ENCODE data around the gene RBM4. TPM values are rescaled to one million over a fixed set of nuclear protein-coding genes. Genes with fewer than 3 reads are reported as not detected.

The RBM4 gene
- total RNA-seq, 1 donor from 2014 or later, result 206 TPM

GRCh38 chr11:66649903-66650302 is 11.4 kb downstream of the RBM4 start:
- no peak overlapping the region for H3K4me2 ChIP-seq
- Mint-ChIP-seq H3K27ac (no peak overlapping the region), H3K9me3 (no peaks in the 10 kb centered on the region), H3K4me3 (no peak overlapping the region), H3K4me1 (peaks cover 5% of the 10 kb centered on the region), H3K36me3 (peaks cover 56% of the 10 kb centered on the region), H3K27me3 (ENCODE audit: insufficient read depth, low read depth) (peaks cover 4% of the 10 kb centered on the region)
- peaks cover 74% of the 10 kb centered on the region for H3F3A ChIP-seq (ENCODE audit: low read depth)
- no peak overlapping the region for H3K27ac ChIP-seq
- peaks cover 100% of the 10 kb centered on the region for H3K79me2 ChIP-seq (ENCODE audit: low read depth)
- H2AFZ ChIP-seq (replicated peaks), result no peak overlapping the region
- no peaks in the 10 kb centered on the region for H3K27me3 ChIP-seq
- no peaks in the 10 kb centered on the region for H3K9me3 ChIP-seq (ENCODE audit: low read depth)
- H4K20me1 ChIP-seq (ENCODE audit: low read depth), result peaks cover 91% of the 10 kb centered on the region
- H3K36me3 ChIP-seq, result peaks cover 21% of the 10 kb centered on the region
- no peaks in the 10 kb centered on the region for H3K4me1 ChIP-seq
- H3K9ac ChIP-seq, result no peak overlapping the region
- no peak for DNase-seq (ENCODE audit: low spot score)
- no peak overlapping the region for H3K4me3 ChIP-seq
- TF ChIP-seq CTCF (IDR thresholded peaks at IDR 0.05), result no peak
- no peak for TF ChIP-seq EZH2 (IDR thresholded peaks at IDR 0.05)
- TF ChIP-seq EZH2phosphoT487 (IDR thresholded peaks at IDR 0.05), result no peak

GRCh38 chr11:66651016-66651415 is 12.5 kb downstream of the RBM4 start:
- H3K27ac ChIP-seq, result no peak overlapping the region
- H3K9me3 ChIP-seq (ENCODE audit: low read depth), result no peaks in the 10 kb centered on the region
- H3K4me1 Mint-ChIP-seq, result no peaks in the 10 kb centered on the region
- H3K27me3 Mint-ChIP-seq (ENCODE audit: insufficient read depth, low read depth), result peaks cover 4% of the 10 kb centered on the region
- H3F3A ChIP-seq (ENCODE audit: low read depth), result peaks cover 74% of the 10 kb centered on the region
- no peak overlapping the region for H3K9ac ChIP-seq
- no peak for TF ChIP-seq CTCF (IDR thresholded peaks at IDR 0.05)
- no peak overlapping the region for H3K27ac Mint-ChIP-seq
- no peak overlapping the region for H2AFZ ChIP-seq (replicated peaks)
- H3K27me3 ChIP-seq, result no peaks in the 10 kb centered on the region
- peaks cover 100% of the 10 kb centered on the region for H3K79me2 ChIP-seq (ENCODE audit: low read depth)
- no peak for DNase-seq (ENCODE audit: low spot score)
- H3K9me3 Mint-ChIP-seq, result no peaks in the 10 kb centered on the region
- H3K4me1 ChIP-seq, result no peaks in the 10 kb centered on the region
- H3K36me3 ChIP-seq, result peaks cover 21% of the 10 kb centered on the region
- H4K20me1 ChIP-seq (ENCODE audit: low read depth), result peaks cover 87% of the 10 kb centered on the region
- no peak overlapping the region for H3K4me3 Mint-ChIP-seq
- H3K36me3 Mint-ChIP-seq, result peaks cover 48% of the 10 kb centered on the region
- no peak overlapping the region for H3K4me2 ChIP-seq
- H3K4me3 ChIP-seq, result no peak overlapping the region

GRCh38 chr11:66652651-66653050 is 14.1 kb downstream of the RBM4 start:
- peaks cover 24% of the 10 kb centered on the region for H3K36me3 ChIP-seq
- no peak for DNase-seq (ENCODE audit: low spot score)
- H3K9ac ChIP-seq, result no peak overlapping the region
- Mint-ChIP-seq H3K4me1 (no peaks in the 10 kb centered on the region), H3K9me3 (no peaks in the 10 kb centered on the region), H3K27me3 (ENCODE audit: insufficient read depth, low read depth) (peaks cover 2% of the 10 kb centered on the region), H3K4me3 (no peak overlapping the region), H3K27ac (no peak overlapping the region), H3K36me3 (peaks cover 35% of the 10 kb centered on the region)
- no peaks in the 10 kb centered on the region for H3K27me3 ChIP-seq
- H3K4me1 ChIP-seq, result no peaks in the 10 kb centered on the region
- H3K27ac ChIP-seq, result no peak overlapping the region
- no peak overlapping the region for H3K4me3 ChIP-seq
- no peak overlapping the region for H3K4me2 ChIP-seq
- TF ChIP-seq EZH2 (IDR thresholded peaks at IDR 0.05) (no peak), EZH2phosphoT487 (IDR thresholded peaks at IDR 0.05) (no peak), CTCF (IDR thresholded peaks at IDR 0.05) (no peak)
- peaks cover 100% of the 10 kb centered on the region for H3K79me2 ChIP-seq (ENCODE audit: low read depth)
- H4K20me1 ChIP-seq (ENCODE audit: low read depth), result peaks cover 81% of the 10 kb centered on the region
- H3K9me3 ChIP-seq (ENCODE audit: low read depth), result no peaks in the 10 kb centered on the region
- peaks cover 58% of the 10 kb centered on the region for H3F3A ChIP-seq (ENCODE audit: low read depth)
- H2AFZ ChIP-seq (replicated peaks), result no peak overlapping the region

All from neural progenitor cell (in vitro differentiated cells).